ENCODE measurements around the gene CREB1.

CREB1 gene

GRCh38 chr2:207546822-207547221 is 17.1 kb downstream of the CREB1 start:
- no peak for DNase-seq

GRCh38 chr2:207549145-207549544 is 19.4 kb downstream of the CREB1 start:
- DNase-seq: no peak

- peak; percentile 5 for DNase-seq
Measured at GRCh38 chr2:207558079-207558491, 28.3 kb downstream of the CREB1 start.

- no peak for DNase-seq
Measured at GRCh38 chr2:207561386-207562080, 31.8 kb downstream of the CREB1 start.

- DNase-seq: no peak
Measured at GRCh38 chr2:207565736-207566500, 36.2 kb downstream of the CREB1 start.

- no peak for DNase-seq
Measured at GRCh38 chr2:207567671-207568070, 37.9 kb downstream of the CREB1 start.

- DNase-seq: no peak
Measured at GRCh38 chr2:207571370-207571769, 41.6 kb downstream of the CREB1 start.

GRCh38 chr2:207584952-207585351 is 55.2 kb downstream of the CREB1 start:
- DNase-seq: no peak

- no peak for DNase-seq
Measured at GRCh38 chr2:207587305-207587704, 57.5 kb downstream of the CREB1 start.

GRCh38 chr2:207589143-207589542 is 59.4 kb downstream of the CREB1 start:
- DNase-seq: no peak

GRCh38 chr2:207593277-207593676 is 63.5 kb downstream of the CREB1 start:
- DNase-seq: no peak

GRCh38 chr2:207594264-207594663 is 64.5 kb downstream of the CREB1 start:
- peak; percentile 59 for DNase-seq

GRCh38 chr2:207594731-207595130 is 65.0 kb downstream of the CREB1 start:
- no peak for DNase-seq

GRCh38 chr2:207599636-207600035 is 69.9 kb downstream of the CREB1 start:
- no peak for DNase-seq

GRCh38 chr2:207600231-207600630 is 70.5 kb downstream of the CREB1 start:
- no peak for DNase-seq

GRCh38 chr2:207601774-207602173 is 72.0 kb downstream of the CREB1 start:
- DNase-seq: no peak

- no peak for DNase-seq
Measured at GRCh38 chr2:207603486-207603885, 73.7 kb downstream of the CREB1 start.

GRCh38 chr2:207606399-207606798 is 76.6 kb downstream of the CREB1 start:
- DNase-seq: no peak

GRCh38 chr2:207606829-207607228 is 77.1 kb downstream of the CREB1 start:
- DNase-seq: no peak

- DNase-seq: no peak
Measured at GRCh38 chr2:207612714-207613113, 83.0 kb downstream of the CREB1 start.

GRCh38 chr2:207614824-207615223 is 85.1 kb downstream of the CREB1 start:
- no peak for DNase-seq

GRCh38 chr2:207616185-207616584 is 86.4 kb downstream of the CREB1 start:
- no peak for DNase-seq

- no peak for DNase-seq
Measured at GRCh38 chr2:207617011-207617671, 87.4 kb downstream of the CREB1 start.

- DNase-seq: peak; percentile 75
Measured at GRCh38 chr2:207619764-207620203, 90.0 kb downstream of the CREB1 start.
